Heart right ventricle (tissue), 16 donors: ENCODE results near the gene IRF1. TPM values are rescaled to one million over a fixed set of nuclear protein-coding genes. Genes with fewer than 3 reads are reported as not detected.

Experiments used
- ATAC-seq, 8 donors: fragments of 200-7000 bp; cut with Tn5 transposase; one replicate each; pipeline ENCODE4 v1.9.1; 2020; ENCODE audit warnings: mild to moderate bottlenecking in 8 of 8, moderate library complexity in 8 of 8, moderate number of reproducible peaks in 1 of 8
- DNase-seq, 2 donors: peaks; one replicate each; pipeline ENCODE4 v3.0.0-alpha.2; 2020
- H3K27ac ChIP-seq, 10 donors: fragments of 200-600 bp; sonication (generic) in 2 of 10; one replicate each; pipeline versions ENCODE4 v1.5.0 to v1.8.0; 2020 to 2022; ENCODE audit warnings: mild to moderate bottlenecking in 3 of 10
- H3K27me3 ChIP-seq, 7 donors: fragments of 200-600 bp; one replicate each; pipeline ENCODE4 v1.8.0; 2021 to 2022; ENCODE audit warnings: mild to moderate bottlenecking in 2 of 7
- H3K36me3 ChIP-seq, 9 donors: fragments of 200-600 bp; sonication (generic) in 1 of 9; one replicate each; pipeline versions ENCODE4 v1.5.0 to v1.8.0; 2020 to 2022; ENCODE audit warnings: mild to moderate bottlenecking in 2 of 9
- H3K4me1 ChIP-seq, 9 donors: fragments of 200-600 bp; sonication (generic) in 1 of 9; one replicate each; pipeline versions ENCODE4 v1.5.0 to v1.8.0; 2020 to 2022; ENCODE audit warnings: mild to moderate bottlenecking in 4 of 9
- H3K4me3 ChIP-seq, 10 donors: fragments of 200-600 bp; sonication (generic) in 2 of 10; one replicate each; pipeline versions ENCODE4 v1.5.0 to v1.8.0; 2020 to 2022; ENCODE audit warnings: mild to moderate bottlenecking in 7 of 10, moderate library complexity in 2 of 10
- H3K9me3 ChIP-seq, 11 donors: fragments of 200-600 bp in 10 of 11; sonication (generic) in 2 of 11; one replicate each; pipeline versions ENCODE4 v1.5.0 to v1.8.0; 2013 to 2022; ENCODE audit warnings: mild to moderate bottlenecking in 2 of 11, control low read depth in 1 of 11, moderate library complexity in 1 of 11
- WGBS, 2 donors: extraction: QIAGEN DNeasy Blood & Tissue Kit; methylation state at CpG; one replicate each; pipeline ENCODE4 v1.1.7; 2013; ENCODE audit warnings: inconsistent platforms in 1 of 2; 5-methylcytosine and 5-hydroxymethylcytosine counted together
- intact Hi-C, 10 donors: fragments of 100-400 bp; cut with DNase I; formaldehyde crosslinking; loops; one replicate each; pipeline versions ENCODE4 v1.11.1 to v1.14.2; 2022
- polyA plus RNA-seq, 2 donors: library from polyadenylated mRNA; stranded (reverse); fragments of 200-250 nt; gene quantifications; one replicate each; pipeline ENCODE4 v1.2.3, GENCODE V29; 2013
- total RNA-seq, 10 donors: library from RNA; stranded (reverse); fragmentation: NEBNext Ultra II Directional in 3 of 10; extraction: Animal tissue kit (Norgen Biotek cat#: 25700) in 3 of 10; gene quantifications; one replicate each; pipeline versions ENCODE4 v1.2.1 to v1.2.4, GENCODE V29; 2021 to 2023
- TF ChIP-seq, protein P1 (sequence below), 9 donors: fragments of 200-600 bp; sonication (generic) in 2 of 9; IDR thresholded peaks; one replicate each; pipeline versions ENCODE4 v1.5.0 to v1.8.0; 2021 to 2022; ENCODE audit warnings: antibody characterized with exemption in 9 of 9, mild to moderate bottlenecking in 5 of 9, moderate library complexity in 1 of 9
- donor health status: Arrhythmogenic right ventricular cardiomyopathy.
- donor health status: ischemic (EF 13 %, LVEDD 7.1; RV severe dilation, severe dysfunction).
- donor health status: healthy with polysubstance abuse.
- donor health status: DM: no; HTN: yes; CAD: no.
- donor health status: DM: no; HTN: no; CAD: no.
- donor health status: ischemic (EF 25% LVEDD 6.9; RV normal size, moderate dysfunction).
- donor health status: ischemic (EF 25% LVEDD 5.7; RV mildly dilated, moderate dysfunction).
- donor health status: healthy.
- donor health status: DM: yes; HTN: yes; CAD: no.
- donor health status: Ischemic cardiomyopathy.
- donor health status: ischemic (EF 35%, LVEDD 5.7; RV mildly dilated, moderate dysfunction).
- donor health status: nonischemic (EF 11% LVEDD 7.7; RV severe dilation, severe dysfunction).
- donor health status: DM: yes; HTN: yes; CAD: no.
- donor health status: PGD.
- donor health status: ischemic (EF 29% LVEDD 5.4; RV normal size, mild dysfunction).
- donor health status: nonischemic (EF 23%, LVEDD 6.1; RV moderate dilation, normal function).

The IRF1 gene
- total and polyA plus RNA-seq, 12 donors = 8.6 to 146 (median 17.7) TPM

- H3K4me1 ChIP-seq = peaks cover 37 to 99% (median 82%) of the 10 kb centered on the region in 9 donors
- no peaks in the 10 kb centered on the region for H3K27me3 ChIP-seq
- peaks cover 0 to under 1% (median 0%) of the 10 kb centered on the region in 11 donors for H3K9me3 ChIP-seq
- TF ChIP-seq, protein P1, sequence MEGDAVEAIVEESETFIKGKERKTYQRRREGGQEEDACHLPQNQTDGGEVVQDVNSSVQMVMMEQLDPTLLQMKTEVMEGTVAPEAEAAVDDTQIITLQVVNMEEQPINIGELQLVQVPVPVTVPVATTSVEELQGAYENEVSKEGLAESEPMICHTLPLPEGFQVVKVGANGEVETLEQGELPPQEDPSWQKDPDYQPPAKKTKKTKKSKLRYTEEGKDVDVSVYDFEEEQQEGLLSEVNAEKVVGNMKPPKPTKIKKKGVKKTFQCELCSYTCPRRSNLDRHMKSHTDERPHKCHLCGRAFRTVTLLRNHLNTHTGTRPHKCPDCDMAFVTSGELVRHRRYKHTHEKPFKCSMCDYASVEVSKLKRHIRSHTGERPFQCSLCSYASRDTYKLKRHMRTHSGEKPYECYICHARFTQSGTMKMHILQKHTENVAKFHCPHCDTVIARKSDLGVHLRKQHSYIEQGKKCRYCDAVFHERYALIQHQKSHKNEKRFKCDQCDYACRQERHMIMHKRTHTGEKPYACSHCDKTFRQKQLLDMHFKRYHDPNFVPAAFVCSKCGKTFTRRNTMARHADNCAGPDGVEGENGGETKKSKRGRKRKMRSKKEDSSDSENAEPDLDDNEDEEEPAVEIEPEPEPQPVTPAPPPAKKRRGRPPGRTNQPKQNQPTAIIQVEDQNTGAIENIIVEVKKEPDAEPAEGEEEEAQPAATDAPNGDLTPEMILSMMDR (IDR thresholded peaks at IDR 0.05) = no peak
- intact Hi-C loops = no loop called here
- ATAC-seq = no peak
- peak overlapping the region in 9 of 10 donors; percentile 61 to 88 (median 82) for H3K27ac ChIP-seq
- 94 to 100% methylated on average over 3 of the region's 3 CpGs for WGBS, 2 donors
- no peak overlapping the region for H3K4me3 ChIP-seq
- peaks cover 0 to 24% (median 0%) of the 10 kb centered on the region in 9 donors for H3K36me3 ChIP-seq
- no peak for DNase-seq
These were observed 16.3 kb downstream of the IRF1 start for GRCh38 chr5:132474131-132474723.

- intact Hi-C loops = no loop called here
- H3K4me3 ChIP-seq = no peak overlapping the region
- ATAC-seq (no peak), DNase-seq (no peak)
- WGBS, 2 donors = 86 to 91% methylated on average over 1 of the region's 1 CpG
- H3K9me3 ChIP-seq = peaks cover 0 to 5% (median 0%) of the 10 kb centered on the region in 11 donors
- TF ChIP-seq, protein P1 (IDR thresholded peaks at IDR 0.05) = no peak
- H3K36me3 ChIP-seq = peaks cover 0 to 24% (median 0%) of the 10 kb centered on the region in 9 donors
- peak overlapping the region in 7 of 10 donors; percentile 21 to 82 (median 41) for H3K27ac ChIP-seq
- H3K4me1 ChIP-seq = peaks cover 36 to 99% (median 79%) of the 10 kb centered on the region in 9 donors
- H3K27me3 ChIP-seq = no peaks in the 10 kb centered on the region
These were observed 16.9 kb downstream of the IRF1 start for GRCh38 chr5:132473668-132474067.

DNA sequence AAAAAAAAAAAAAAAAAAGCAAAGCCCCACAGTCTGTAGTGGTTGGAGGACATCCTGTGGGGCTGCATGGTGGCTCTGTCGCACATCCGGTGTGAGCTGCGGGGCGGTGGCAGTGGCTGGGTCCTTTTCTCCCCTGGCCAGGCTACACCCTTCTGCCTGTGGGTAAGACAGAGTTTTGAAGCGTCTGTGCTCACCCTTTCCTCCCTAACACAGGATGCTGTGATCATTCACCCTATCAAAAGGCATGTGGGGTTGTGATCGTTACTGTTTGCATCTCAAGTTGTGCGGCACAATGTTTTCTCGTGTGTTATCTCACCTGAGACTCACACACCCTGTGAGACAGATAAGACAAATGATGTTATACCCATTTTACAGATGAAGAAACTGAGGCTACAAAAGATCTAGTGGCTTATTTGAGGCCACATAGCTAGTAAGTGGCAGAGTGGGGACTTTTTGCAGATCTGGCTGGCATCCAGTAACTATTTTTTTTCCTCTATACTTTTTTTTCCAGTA, 17.5 kb downstream of the IRF1 start:
- WGBS, 2 donors = 86 to 92% methylated on average over 8 of the region's 8 CpGs
- ATAC-seq (no peak), DNase-seq (no peak)
- intact Hi-C loops = no loop called here
- Histone ChIP-seq H3K4me1 (peaks cover 31 to 99% (median 75%) of the 10 kb centered on the region in 9 donors), H3K27me3 (no peaks in the 10 kb centered on the region), H3K27ac (peak overlapping the region in 6 of 10 donors; percentile 3 to 82 (median 50)), H3K4me3 (no peak overlapping the region), H3K36me3 (peaks cover 0 to 24% (median 0%) of the 10 kb centered on the region in 9 donors), H3K9me3 (peaks cover 0 to 5% (median 0%) of the 10 kb centered on the region in 11 donors)
- TF ChIP-seq, protein P1 (IDR thresholded peaks at IDR 0.05) = no peak

DNA sequence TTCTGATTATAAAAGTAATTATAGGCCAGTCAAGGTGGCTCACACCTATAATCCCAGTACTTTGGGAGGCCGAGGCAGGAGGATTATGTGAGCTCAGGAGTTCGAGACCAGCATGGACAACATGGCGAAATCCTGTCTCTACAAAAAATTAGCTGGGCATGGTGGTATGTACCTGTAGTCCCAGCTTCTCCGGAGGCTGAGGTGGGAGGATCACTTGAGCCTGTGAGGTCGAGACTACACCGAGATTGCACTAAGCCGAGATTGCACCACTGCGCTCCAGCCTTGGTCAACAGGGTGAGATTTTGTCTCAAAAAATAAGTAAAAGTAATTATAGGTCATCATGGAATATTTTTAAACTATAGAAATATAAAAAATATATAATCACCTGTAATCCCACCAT, 18.1 kb downstream of the IRF1 start:
- peak overlapping the region in 1 of 10 donors; percentile 82 for H3K27ac ChIP-seq
- intact Hi-C loops = no loop called here
- DNase-seq = no peak
- peaks cover 0 to 27% (median 0%) of the 10 kb centered on the region in 9 donors for H3K36me3 ChIP-seq
- H3K27me3 ChIP-seq = no peaks in the 10 kb centered on the region
- peaks cover 26 to 99% (median 75%) of the 10 kb centered on the region in 9 donors for H3K4me1 ChIP-seq
- TF ChIP-seq, protein P1 (IDR thresholded peaks at IDR 0.05) = no peak
- no peak for ATAC-seq
- H3K4me3 ChIP-seq = no peak overlapping the region
- peaks cover 0 to 5% (median 0%) of the 10 kb centered on the region in 11 donors for H3K9me3 ChIP-seq
- 95 to 99% methylated on average over 8 of the region's 8 CpGs for WGBS, 2 donors
